ENCODE measurements around the gene SOAT1.

The SOAT1 gene

GRCh38 chr1:179327679-179328078 lies 34.1 kb downstream of the SOAT1 start:
- CTCF ChIA-PET = no interaction called here

GRCh38 chr1:179329862-179330261 lies 36.3 kb downstream of the SOAT1 start:
- CTCF ChIA-PET = no interaction called here

More at GRCh38 chr1:179327679-179328078, 34.1 kb downstream of the SOAT1 start:
- DNase-seq (ENCODE audit: extremely low spot score) = no peak
- TF ChIP-seq CTBP1 (IDR thresholded peaks at IDR 0.05; ENCODE audit: borderline replicate concordance) (no peak), FOXK2 (IDR thresholded peaks at IDR 0.05) (no peak), PKNOX1 (IDR thresholded peaks at IDR 0.05) (no peak), BHLHE40 (IDR thresholded peaks at IDR 0.05; ENCODE audit: borderline replicate concordance) (no peak)
- POLR2A ChIA-PET = no interaction called here

GRCh38 chr1:179334440-179334839 lies 40.8 kb downstream of the SOAT1 start:
- TF ChIP-seq FOXA1 (IDR thresholded peaks at IDR 0.05) (no peak), NFRKB (IDR thresholded peaks at IDR 0.05) (no peak), FOXM1 (IDR thresholded peaks at IDR 0.05; ENCODE audit: borderline replicate concordance) (no peak), TARDBP (IDR thresholded peaks at IDR 0.05) (no peak), ZNF384 (IDR thresholded peaks at IDR 0.05) (no peak), SUZ12 (IDR thresholded peaks at IDR 0.05) (no peak), BHLHE40 (IDR thresholded peaks at IDR 0.05; ENCODE audit: borderline replicate concordance) (no peak), CTBP1 (IDR thresholded peaks at IDR 0.05; ENCODE audit: borderline replicate concordance) (no peak)
- POLR2A ChIA-PET = no interaction called here
- CTCF ChIA-PET = no interaction called here
- no peak for DNase-seq (ENCODE audit: extremely low spot score)

More at GRCh38 chr1:179329862-179330261, 36.3 kb downstream of the SOAT1 start:
- no peak for TF ChIP-seq PKNOX1 (IDR thresholded peaks at IDR 0.05)
- TF ChIP-seq FOXK2 (IDR thresholded peaks at IDR 0.05) = no peak
- no peak for TF ChIP-seq FOXA1 (IDR thresholded peaks at IDR 0.05)
- no peak for TF ChIP-seq SUZ12 (IDR thresholded peaks at IDR 0.05)
- TF ChIP-seq LEF1 (IDR thresholded peaks at IDR 0.05; ENCODE audit: borderline replicate concordance) = no peak
- TF ChIP-seq FOXM1 (IDR thresholded peaks at IDR 0.05; ENCODE audit: borderline replicate concordance) = no peak
- TF ChIP-seq TARDBP (IDR thresholded peaks at IDR 0.05) = no peak
- no peak for TF ChIP-seq HDGF (IDR thresholded peaks at IDR 0.05; ENCODE audit: borderline replicate concordance)
- no peak for TF ChIP-seq BHLHE40 (IDR thresholded peaks at IDR 0.05; ENCODE audit: borderline replicate concordance)
- no peak for TF ChIP-seq NFRKB (IDR thresholded peaks at IDR 0.05)
- TF ChIP-seq CTBP1 (IDR thresholded peaks at IDR 0.05; ENCODE audit: borderline replicate concordance) = no peak
- TF ChIP-seq ZNF384 (IDR thresholded peaks at IDR 0.05) = no peak
- no peak for TF ChIP-seq SP1 (IDR thresholded peaks at IDR 0.05)
- TF ChIP-seq ARNT (IDR thresholded peaks at IDR 0.05) = no peak
- no peak for TF ChIP-seq ELF4 (IDR thresholded peaks at IDR 0.05)
- DNase-seq (ENCODE audit: extremely low spot score) = no peak
- POLR2A ChIA-PET = no interaction called here

GRCh38 chr1:179337288-179337687 lies 43.7 kb downstream of the SOAT1 start:
- no peak for TF ChIP-seq NFRKB (IDR thresholded peaks at IDR 0.05)
- TF ChIP-seq FOXA1 (IDR thresholded peaks at IDR 0.05) = no peak
- no peak for TF ChIP-seq FOXM1 (IDR thresholded peaks at IDR 0.05; ENCODE audit: borderline replicate concordance)
- TF ChIP-seq LEF1 (IDR thresholded peaks at IDR 0.05; ENCODE audit: borderline replicate concordance) = no peak
- no peak for TF ChIP-seq HDGF (IDR thresholded peaks at IDR 0.05; ENCODE audit: borderline replicate concordance)
- no peak for TF ChIP-seq FOXK2 (IDR thresholded peaks at IDR 0.05)
- TF ChIP-seq ZNF384 (IDR thresholded peaks at IDR 0.05) = no peak
- TF ChIP-seq PKNOX1 (IDR thresholded peaks at IDR 0.05) = no peak
- no peak for TF ChIP-seq ELF4 (IDR thresholded peaks at IDR 0.05)
- no peak for TF ChIP-seq L3MBTL2 (conservative IDR thresholded peaks at IDR 0.05)
- TF ChIP-seq SUZ12 (IDR thresholded peaks at IDR 0.05) = no peak
- no peak for TF ChIP-seq BHLHE40 (IDR thresholded peaks at IDR 0.05; ENCODE audit: borderline replicate concordance)
- TF ChIP-seq ARNT (IDR thresholded peaks at IDR 0.05) = no peak
- CTCF ChIA-PET = no interaction called here
- no peak for DNase-seq (ENCODE audit: extremely low spot score)
- POLR2A ChIA-PET = no interaction called here

GRCh38 chr1:179337942-179338560 lies 44.5 kb downstream of the SOAT1 start:
- TF ChIP-seq HDGF (IDR thresholded peaks at IDR 0.05; ENCODE audit: borderline replicate concordance) = no peak
- no peak for TF ChIP-seq SUZ12 (IDR thresholded peaks at IDR 0.05)
- no peak for TF ChIP-seq SP1 (IDR thresholded peaks at IDR 0.05)
- no peak for TF ChIP-seq LEF1 (IDR thresholded peaks at IDR 0.05; ENCODE audit: borderline replicate concordance)
- no peak for TF ChIP-seq FOXA1 (IDR thresholded peaks at IDR 0.05)
- TF ChIP-seq ELF4 (IDR thresholded peaks at IDR 0.05) = no peak
- CTCF ChIA-PET = no interaction called here
- POLR2A ChIA-PET = no interaction called here
- DNase-seq (ENCODE audit: extremely low spot score) = no peak

- ChIA-PET CTCF (no interaction called here), POLR2A (no interaction called here)
- no peak for DNase-seq (ENCODE audit: extremely low spot score)
- no peak for TF ChIP-seq TARDBP (IDR thresholded peaks at IDR 0.05)
- TF ChIP-seq ZNF384 (IDR thresholded peaks at IDR 0.05) = no peak
- no peak for TF ChIP-seq CTBP1 (IDR thresholded peaks at IDR 0.05; ENCODE audit: borderline replicate concordance)
- TF ChIP-seq SUZ12 (IDR thresholded peaks at IDR 0.05) = no peak
- TF ChIP-seq ARNT (IDR thresholded peaks at IDR 0.05) = no peak
- no peak for TF ChIP-seq BHLHE40 (IDR thresholded peaks at IDR 0.05; ENCODE audit: borderline replicate concordance)
- TF ChIP-seq SP1 (IDR thresholded peaks at IDR 0.05) = no peak
- no peak for TF ChIP-seq FOXM1 (IDR thresholded peaks at IDR 0.05; ENCODE audit: borderline replicate concordance)
- TF ChIP-seq ELF4 (IDR thresholded peaks at IDR 0.05) = no peak
- TF ChIP-seq PKNOX1 (IDR thresholded peaks at IDR 0.05) = no peak
- no peak for TF ChIP-seq FOXK2 (IDR thresholded peaks at IDR 0.05)
- TF ChIP-seq HDGF (IDR thresholded peaks at IDR 0.05; ENCODE audit: borderline replicate concordance) = no peak
- TF ChIP-seq FOXA1 (IDR thresholded peaks at IDR 0.05) = no peak
These were observed 47.3 kb downstream of the SOAT1 start for GRCh38 chr1:179340918-179341317.

Data from HEK293T (cell line).